SK-N-SH treated with all-trans-retinoic acid at 6 μM for 48 hours (cell line): ENCODE data around the gene ISLR.

Experiments used
- ATAC-seq: fragments of 200-7000 bp; cut with Tn5 transposase; 3 replicates; pipeline ENCODE4 v1.9.1; 2020; ENCODE audit warnings: mild to moderate bottlenecking, moderate library complexity
- ARNTL ChIP-seq: fragments of 450-650 bp; formaldehyde crosslinking; IDR thresholded peaks from 2 replicates; pipeline ENCODE4 v1.5.0; 2020; ENCODE audit warnings: low read depth, mild to moderate bottlenecking, moderate library complexity, borderline replicate concordance
- BACH2 ChIP-seq: fragments of 250-450 bp; sonication (Bioruptor Pico); IDR thresholded peaks from 2 replicates; pipeline ENCODE4 v1.9.0; 2021; ENCODE audit warnings: mild to moderate bottlenecking, borderline replicate concordance
- CSDC2 ChIP-seq: fragments of 250-450 bp; sonication (Bioruptor Pico); IDR thresholded peaks from 2 replicates; pipeline ENCODE4 v1.5.0; 2020; ENCODE audit warnings: mild to moderate bottlenecking, moderate library complexity
- ESRRG ChIP-seq: fragments of 250-450 bp; sonication (Bioruptor Pico); IDR thresholded peaks from 2 replicates; pipeline ENCODE4 v1.6.1; 2021; ENCODE audit warnings: mild to moderate bottlenecking
- ISL1 ChIP-seq: fragments of 250-450 bp; sonication (Bioruptor Pico); IDR thresholded peaks from 2 replicates; pipeline ENCODE4 v2.1.2; 2022; ENCODE audit warnings: mild to moderate bottlenecking, moderate library complexity
- OSR1 ChIP-seq: fragments of 250-450 bp; sonication (Bioruptor Pico); IDR thresholded peaks from 2 replicates; pipeline ENCODE4 v1.8.0; 2022; ENCODE audit warnings: moderate library complexity, mild to moderate bottlenecking, inconsistent platforms
- PATZ1 ChIP-seq: fragments of 250-450 bp; sonication (Bioruptor Pico); IDR thresholded peaks from 2 replicates; pipeline ENCODE4 v1.8.0; 2020; ENCODE audit warnings: mild to moderate bottlenecking, moderate library complexity, borderline replicate concordance
- POU6F1 ChIP-seq: fragments of 250-450 bp; sonication (Bioruptor Pico); IDR thresholded peaks from 2 replicates; pipeline ENCODE4 v1.8.0; 2021; ENCODE audit warnings: low read depth, mild to moderate bottlenecking, moderate library complexity, borderline replicate concordance
- PPARA ChIP-seq: fragments of 250-450 bp; sonication (Bioruptor Pico); IDR thresholded peaks from 2 replicates; pipeline ENCODE4 v1.5.0; 2020; ENCODE audit warnings: mild to moderate bottlenecking, borderline replicate concordance
- RARB ChIP-seq: fragments of 250-450 bp; sonication (Bioruptor Pico); IDR thresholded peaks from 2 replicates; pipeline ENCODE4 v1.8.0; 2021; ENCODE audit warnings: mild to moderate bottlenecking, moderate library complexity
- SNAI2 ChIP-seq: fragments of 250-450 bp; sonication (Bioruptor Pico); IDR thresholded peaks from 2 replicates; pipeline ENCODE4 v1.5.0; 2020; ENCODE audit warnings: mild to moderate bottlenecking, moderate library complexity
- TOX ChIP-seq: fragments of 250-450 bp; sonication (Bioruptor Pico); IDR thresholded peaks from 2 replicates; pipeline ENCODE4 v1.8.0; 2021; ENCODE audit warnings: mild to moderate bottlenecking, moderate library complexity, borderline replicate concordance
- TSHZ2 ChIP-seq: fragments of 250-450 bp; sonication (Bioruptor Pico); IDR thresholded peaks from 2 replicates; pipeline ENCODE4 v1.5.0; 2020; ENCODE audit warnings: mild to moderate bottlenecking, moderate library complexity
- ZFP3 ChIP-seq: fragments of 250-450 bp; sonication (Bioruptor Pico); IDR thresholded peaks from 2 replicates; pipeline ENCODE4 v1.5.0; 2020; ENCODE audit warnings: mild to moderate bottlenecking, moderate library complexity
- ZFP30 ChIP-seq: fragments of 450-650 bp; formaldehyde crosslinking; IDR thresholded peaks from 2 replicates; pipeline ENCODE4 v1.5.0; 2022; ENCODE audit warnings: mild to moderate bottlenecking, moderate library complexity
- ZNF8 ChIP-seq: fragments of 450-650 bp; formaldehyde crosslinking; IDR thresholded peaks from 2 replicates; pipeline ENCODE4 v1.5.0; 2020; ENCODE audit warnings: mild to moderate bottlenecking, moderate library complexity
- TF ChIP-seq, protein P1 (sequence below): fragments of 250-450 bp; sonication (Bioruptor Pico); IDR thresholded peaks from 2 replicates; pipeline ENCODE4 v1.5.1; 2021; ENCODE audit warnings: mild to moderate bottlenecking, moderate library complexity
- TF ChIP-seq, protein P2 (sequence below): fragments of 250-450 bp; sonication (Bioruptor Pico); IDR thresholded peaks from 2 replicates; pipeline ENCODE4 v1.5.1; 2020; ENCODE audit warnings: low read depth, mild to moderate bottlenecking, moderate library complexity

ISLR gene

DNA sequence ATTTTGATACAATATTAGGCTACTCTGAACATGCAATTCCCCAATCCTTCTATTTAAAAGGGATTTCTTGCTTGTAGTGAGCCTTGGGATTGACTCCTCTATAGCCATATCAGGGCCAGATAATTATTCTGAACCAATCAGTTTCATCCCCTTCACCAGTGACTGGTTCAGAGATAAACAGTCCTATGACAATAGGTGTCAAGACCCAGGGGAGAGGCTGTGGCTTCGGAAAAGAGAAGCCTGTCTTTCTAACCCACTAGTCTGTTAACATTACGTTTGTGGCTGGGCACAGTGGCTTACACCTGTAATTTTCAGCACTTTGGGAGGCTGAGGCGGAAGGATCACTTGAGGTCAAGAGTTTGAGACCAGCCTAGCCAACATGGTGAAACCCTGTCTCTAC, 49.3 kb upstream of the ISLR start (continued):
- TF ChIP-seq ESRRG: no peak
- no peak for TF ChIP-seq PPARA
- no peak for TF ChIP-seq BACH2 (CRISPR knock-in tag)
- no peak for TF ChIP-seq ARNTL (CRISPR knock-in tag)

GRCh38 chr15:74124759-74125158, 48.8 kb upstream of the ISLR start:
- TF ChIP-seq CSDC2 (CRISPR knock-in tag) (no peak), ISL1 (CRISPR knock-in tag) (no peak), ZNF8 (CRISPR knock-in tag) (no peak), SNAI2 (CRISPR knock-in tag) (no peak), RARB (CRISPR knock-in tag) (no peak), ZFP30 (CRISPR knock-in tag) (no peak), PATZ1 (CRISPR knock-in tag) (no peak), ARNTL (CRISPR knock-in tag) (no peak), PPARA (no peak), ESRRG (no peak), TSHZ2 (no peak), POU6F1 (no peak), ZFP3 (CRISPR knock-in tag) (no peak), BACH2 (CRISPR knock-in tag) (no peak), TOX (CRISPR knock-in tag) (no peak), OSR1 (CRISPR knock-in tag) (no peak)
- TF ChIP-seq, protein P1, sequence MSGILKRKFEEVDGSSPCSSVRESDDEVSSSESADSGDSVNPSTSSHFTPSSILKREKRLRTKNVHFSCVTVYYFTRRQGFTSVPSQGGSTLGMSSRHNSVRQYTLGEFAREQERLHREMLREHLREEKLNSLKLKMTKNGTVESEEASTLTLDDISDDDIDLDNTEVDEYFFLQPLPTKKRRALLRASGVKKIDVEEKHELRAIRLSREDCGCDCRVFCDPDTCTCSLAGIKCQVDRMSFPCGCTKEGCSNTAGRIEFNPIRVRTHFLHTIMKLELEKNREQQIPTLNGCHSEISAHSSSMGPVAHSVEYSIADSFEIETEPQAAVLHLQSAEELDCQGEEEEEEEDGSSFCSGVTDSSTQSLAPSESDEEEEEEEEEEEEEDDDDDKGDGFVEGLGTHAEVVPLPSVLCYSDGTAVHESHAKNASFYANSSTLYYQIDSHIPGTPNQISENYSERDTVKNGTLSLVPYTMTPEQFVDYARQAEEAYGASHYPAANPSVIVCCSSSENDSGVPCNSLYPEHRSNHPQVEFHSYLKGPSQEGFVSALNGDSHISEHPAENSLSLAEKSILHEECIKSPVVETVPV (CRISPR knock-in tag): no peak
- no peak for ATAC-seq

GRCh38 chr15:74127255-74127953, 46.1 kb upstream of the ISLR start:
- peak; percentile 95 for ATAC-seq
- 0 out of 2 replicates have a peak, but pooled peaks have one; percentile 19 for TF ChIP-seq ZFP3 (CRISPR knock-in tag)
- TF ChIP-seq SNAI2 (CRISPR knock-in tag): no peak
- TF ChIP-seq, protein P2, sequence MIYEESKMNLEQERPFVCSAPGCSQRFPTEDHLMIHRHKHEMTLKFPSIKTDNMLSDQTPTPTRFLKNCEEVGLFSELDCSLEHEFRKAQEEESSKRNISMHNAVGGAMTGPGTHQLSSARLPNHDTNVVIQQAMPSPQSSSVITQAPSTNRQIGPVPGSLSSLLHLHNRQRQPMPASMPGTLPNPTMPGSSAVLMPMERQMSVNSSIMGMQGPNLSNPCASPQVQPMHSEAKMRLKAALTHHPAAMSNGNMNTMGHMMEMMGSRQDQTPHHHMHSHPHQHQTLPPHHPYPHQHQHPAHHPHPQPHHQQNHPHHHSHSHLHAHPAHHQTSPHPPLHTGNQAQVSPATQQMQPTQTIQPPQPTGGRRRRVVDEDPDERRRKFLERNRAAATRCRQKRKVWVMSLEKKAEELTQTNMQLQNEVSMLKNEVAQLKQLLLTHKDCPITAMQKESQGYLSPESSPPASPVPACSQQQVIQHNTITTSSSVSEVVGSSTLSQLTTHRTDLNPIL: no peak
